ENCODE results near the gene ASTN2. TPM values are rescaled to one million over a fixed set of nuclear protein-coding genes. Genes with fewer than 3 reads are reported as not detected.
A peak's percentile ranks its signal among the peaks of the same experiment; 100 is the strongest.

The ASTN2 gene
- total RNA-seq, 1 donor from 2014 or later, result 10.0 TPM

- peaks cover 2% of the 10 kb centered on the region for H3K27me3 Mint-ChIP-seq (ENCODE audit: unreplicated experiment)
- TF ChIP-seq CTCF (IDR thresholded peaks at IDR 0.05; ENCODE audit: unreplicated experiment), result no peak
- peaks cover 21% of the 10 kb centered on the region for H3K36me3 Mint-ChIP-seq (ENCODE audit: low read depth, unreplicated experiment)
- no peak overlapping the region for H3K27ac Mint-ChIP-seq (ENCODE audit: unreplicated experiment)
- H3K4me3 Mint-ChIP-seq (ENCODE audit: unreplicated experiment), result peak overlapping the region; percentile 16
- DNase-seq (ENCODE audit: low spot score), result no peak
- no peaks in the 10 kb centered on the region for H3K9me3 Mint-ChIP-seq (ENCODE audit: unreplicated experiment)
- H3K4me1 Mint-ChIP-seq (ENCODE audit: unreplicated experiment), result no peaks in the 10 kb centered on the region
Measured at GRCh38 chr9:116697887-116698286, 717.0 kb downstream of the ASTN2 start.

- H3K9me3 Mint-ChIP-seq (ENCODE audit: unreplicated experiment), result no peaks in the 10 kb centered on the region
- no peaks in the 10 kb centered on the region for H3K4me1 Mint-ChIP-seq (ENCODE audit: unreplicated experiment)
- DNase-seq (ENCODE audit: low spot score), result no peak
- no peak overlapping the region for H3K4me3 Mint-ChIP-seq (ENCODE audit: unreplicated experiment)
- H3K27ac Mint-ChIP-seq (ENCODE audit: unreplicated experiment), result no peak overlapping the region
- H3K27me3 Mint-ChIP-seq (ENCODE audit: unreplicated experiment), result peaks cover 2% of the 10 kb centered on the region
- H3K36me3 Mint-ChIP-seq (ENCODE audit: low read depth, unreplicated experiment), result peaks cover 21% of the 10 kb centered on the region
- no peak for TF ChIP-seq CTCF (IDR thresholded peaks at IDR 0.05; ENCODE audit: unreplicated experiment)
Measured at GRCh38 chr9:116697362-116697761, 717.5 kb downstream of the ASTN2 start.

- no peak overlapping the region for H3K4me3 Mint-ChIP-seq (ENCODE audit: unreplicated experiment)
- H3K27me3 Mint-ChIP-seq (ENCODE audit: unreplicated experiment), result peaks cover 2% of the 10 kb centered on the region
- TF ChIP-seq CTCF (IDR thresholded peaks at IDR 0.05; ENCODE audit: unreplicated experiment), result no peak
- no peak overlapping the region for H3K27ac Mint-ChIP-seq (ENCODE audit: unreplicated experiment)
- H3K36me3 Mint-ChIP-seq (ENCODE audit: low read depth, unreplicated experiment), result peaks cover 21% of the 10 kb centered on the region
- H3K4me1 Mint-ChIP-seq (ENCODE audit: unreplicated experiment), result no peaks in the 10 kb centered on the region
- H3K9me3 Mint-ChIP-seq (ENCODE audit: unreplicated experiment), result no peaks in the 10 kb centered on the region
- DNase-seq (ENCODE audit: low spot score), result no peak
Measured at GRCh38 chr9:116695438-116695837, 719.4 kb downstream of the ASTN2 start.

GRCh38 chr9:116694785-116695291 lies 720.0 kb downstream of the ASTN2 start:
- no peak for TF ChIP-seq CTCF (IDR thresholded peaks at IDR 0.05; ENCODE audit: unreplicated experiment)
- H3K4me1 Mint-ChIP-seq (ENCODE audit: unreplicated experiment), result no peaks in the 10 kb centered on the region
- peaks cover 17% of the 10 kb centered on the region for H3K36me3 Mint-ChIP-seq (ENCODE audit: low read depth, unreplicated experiment)
- no peaks in the 10 kb centered on the region for H3K9me3 Mint-ChIP-seq (ENCODE audit: unreplicated experiment)
- no peak overlapping the region for H3K27ac Mint-ChIP-seq (ENCODE audit: unreplicated experiment)
- no peak overlapping the region for H3K4me3 Mint-ChIP-seq (ENCODE audit: unreplicated experiment)
- no peak for DNase-seq (ENCODE audit: low spot score)
- peaks cover 2% of the 10 kb centered on the region for H3K27me3 Mint-ChIP-seq (ENCODE audit: unreplicated experiment)

GRCh38 chr9:116693233-116693731 lies 721.6 kb downstream of the ASTN2 start:
- no peak for DNase-seq (ENCODE audit: low spot score)
- Mint-ChIP-seq H3K4me3 (ENCODE audit: unreplicated experiment) (no peak overlapping the region), H3K27ac (ENCODE audit: unreplicated experiment) (no peak overlapping the region), H3K27me3 (ENCODE audit: unreplicated experiment) (no peaks in the 10 kb centered on the region), H3K36me3 (ENCODE audit: low read depth, unreplicated experiment) (peaks cover 5% of the 10 kb centered on the region), H3K4me1 (ENCODE audit: unreplicated experiment) (peaks cover 8% of the 10 kb centered on the region), H3K9me3 (ENCODE audit: unreplicated experiment) (no peaks in the 10 kb centered on the region)
- TF ChIP-seq CTCF (IDR thresholded peaks at IDR 0.05; ENCODE audit: unreplicated experiment), result no peak
